GM21576 (cell line): Measurements from ENCODE around the gene LRIT1.
"Not testable (repeated sequence)": the region's sequence is repeated elsewhere in the genome, so short reads cannot be mapped to it uniquely, and the experiment has no call there.

Experiments
- ATAC-seq: cut with Tn5 transposase; IDR thresholded peaks from one replicate; pipeline ENCODE4 v1.9.1; 2021; ENCODE audit warnings: mild to moderate bottlenecking, moderate library complexity; ENCODE audit not compliant: unreplicated experiment

The LRIT1 gene

GRCh38 chr10:84241185-84241790, at the start of gene LRIT1:
Gene LRIT1 (minus strand): TSS chr10:84241546. CDS start chr10:84241439, 107 bp downstream.
- ATAC-seq, result no peak

- no peak for ATAC-seq
Observed at GRCh38 chr10:84290235-84290634, 48.9 kb upstream of the LRIT1 start.

GRCh38 chr10:84289521-84290200, 48.3 kb upstream of the LRIT1 start:
- ATAC-seq, result no peak

GRCh38 chr10:84288151-84288550, 46.8 kb upstream of the LRIT1 start:
- no peak for ATAC-seq

GRCh38 chr10:84286695-84287094, 45.3 kb upstream of the LRIT1 start:
- no peak for ATAC-seq

GRCh38 chr10:84279876-84280475, 38.6 kb upstream of the LRIT1 start:
- ATAC-seq, result not testable (repeated sequence)

GRCh38 chr10:84270708-84271107, 29.4 kb upstream of the LRIT1 start:
- ATAC-seq, result no peak

GRCh38 chr10:84269773-84270172, 28.4 kb upstream of the LRIT1 start:
- no peak for ATAC-seq

GRCh38 chr10:84269162-84269561, 27.8 kb upstream of the LRIT1 start:
- no peak for ATAC-seq

- ATAC-seq, result peak; percentile 52
Observed at GRCh38 chr10:84267503-84268126, 26.3 kb upstream of the LRIT1 start.

- no peak for ATAC-seq
Observed at GRCh38 chr10:84265418-84265817, 24.1 kb upstream of the LRIT1 start.

- ATAC-seq, result peak; percentile 95
Observed at GRCh38 chr10:84264611-84265141, 23.3 kb upstream of the LRIT1 start.

- ATAC-seq, result no peak
Observed at GRCh38 chr10:84263716-84264115, 22.4 kb upstream of the LRIT1 start.

- ATAC-seq, result no peak
Observed at GRCh38 chr10:84262190-84262956, 21.0 kb upstream of the LRIT1 start.

- ATAC-seq, result no peak
Observed at GRCh38 chr10:84261236-84261915, 20.0 kb upstream of the LRIT1 start.

GRCh38 chr10:84258034-84258695, 16.8 kb upstream of the LRIT1 start:
- no peak for ATAC-seq

- no peak for ATAC-seq
Observed at GRCh38 chr10:84257343-84258020, 16.1 kb upstream of the LRIT1 start.

GRCh38 chr10:84256510-84257342, 15.4 kb upstream of the LRIT1 start:
- no peak for ATAC-seq
